HFF-Myc (cell line): ENCODE results near the gene GHDC.

Experiments
- DNase-seq: peaks from one replicate; pipeline ENCODE4 v3.0.0-alpha.2; 2011; ENCODE audit warnings: low read depth; ENCODE audit errors: extremely low read depth
- H3K4me3 ChIP-seq: replicated peaks from 2 replicates; pipeline ENCODE4 v1.5.1; 2011; ENCODE audit warnings: low read depth, mild to moderate bottlenecking, control low read depth, low read length
- CTCF ChIP-seq: IDR thresholded peaks from 2 replicates; pipeline ENCODE4 v1.5.1; 2012; ENCODE audit warnings: mild to moderate bottlenecking, low read depth, low read length, control low read depth; ENCODE audit errors: missing control alignments

The GHDC gene

DNA sequence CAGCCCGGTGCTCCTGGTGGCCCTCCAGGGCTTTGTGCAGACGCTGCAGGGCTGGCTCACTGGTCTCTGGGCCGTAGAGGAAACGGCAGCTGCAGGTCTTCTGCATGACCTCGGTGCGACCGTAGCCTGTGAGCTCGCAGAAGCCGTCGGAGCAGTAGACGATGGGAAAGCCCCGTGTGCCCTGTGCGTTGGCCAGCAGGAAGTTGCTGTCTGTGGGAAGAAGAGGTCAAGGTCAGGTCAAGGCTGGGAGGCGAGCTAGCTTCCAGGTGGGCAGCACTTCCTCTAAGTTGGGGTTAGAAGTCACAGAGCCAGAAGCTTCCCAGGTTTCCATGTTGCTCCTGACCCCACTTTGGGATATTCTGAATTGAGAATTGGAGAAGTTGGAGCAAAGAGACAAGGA, 15.5 kb downstream of the GHDC start:
- no peak for TF ChIP-seq CTCF
- no peak for DNase-seq
- no peak overlapping the region for H3K4me3 ChIP-seq

GRCh38 chr17:42177684-42178083, 16.6 kb downstream of the GHDC start:
- no peak overlapping the region for H3K4me3 ChIP-seq
- no peak for DNase-seq
- TF ChIP-seq CTCF, result no peak

- no peak for DNase-seq
- TF ChIP-seq CTCF, result no peak
- no peak overlapping the region for H3K4me3 ChIP-seq
These were observed 20.0 kb downstream of the GHDC start for GRCh38 chr17:42174126-42174783.

DNA sequence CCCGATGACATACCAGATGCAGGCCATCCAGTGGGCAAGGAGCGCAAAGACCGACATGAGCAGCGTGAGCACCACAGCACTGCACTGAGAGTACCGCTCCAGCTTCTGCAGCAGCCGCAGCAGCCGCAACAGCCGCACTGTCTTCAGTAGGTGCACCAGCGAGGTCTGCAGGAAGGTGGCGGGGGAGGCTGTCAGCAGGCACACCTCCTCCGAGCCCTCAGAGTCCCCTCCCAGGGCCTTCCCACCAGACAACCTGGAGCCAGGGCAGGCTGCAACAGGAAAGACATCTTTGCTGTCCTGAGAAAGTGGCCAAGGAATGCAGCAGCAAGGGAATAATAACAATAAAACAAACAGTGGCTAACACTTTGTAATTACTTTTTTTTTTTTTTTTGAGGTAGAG, 22.5 kb downstream of the GHDC start:
- no peak for DNase-seq
- no peak for TF ChIP-seq CTCF
- no peak overlapping the region for H3K4me3 ChIP-seq

GRCh38 chr17:42169351-42169750, 24.9 kb downstream of the GHDC start:
- no peak for TF ChIP-seq CTCF
- no peak overlapping the region for H3K4me3 ChIP-seq
- DNase-seq, result no peak

- no peak for TF ChIP-seq CTCF
These were observed 26.5 kb downstream of the GHDC start for GRCh38 chr17:42167807-42168206.

GRCh38 chr17:42166196-42166763, 28.0 kb downstream of the GHDC start:
- no peak for TF ChIP-seq CTCF
- H3K4me3 ChIP-seq, result no peak overlapping the region
- no peak for DNase-seq

More at GRCh38 chr17:42167807-42168206, 26.5 kb downstream of the GHDC start:
- H3K4me3 ChIP-seq, result no peak overlapping the region
- no peak for DNase-seq
